ENCODE measurements around the gene TTC29. TPM values are rescaled to one million over a fixed set of nuclear protein-coding genes. Genes with fewer than 3 reads are reported as not detected.

The TTC29 gene
- total RNA-seq, 2 donors from 2014 or later: not detected

DNA sequence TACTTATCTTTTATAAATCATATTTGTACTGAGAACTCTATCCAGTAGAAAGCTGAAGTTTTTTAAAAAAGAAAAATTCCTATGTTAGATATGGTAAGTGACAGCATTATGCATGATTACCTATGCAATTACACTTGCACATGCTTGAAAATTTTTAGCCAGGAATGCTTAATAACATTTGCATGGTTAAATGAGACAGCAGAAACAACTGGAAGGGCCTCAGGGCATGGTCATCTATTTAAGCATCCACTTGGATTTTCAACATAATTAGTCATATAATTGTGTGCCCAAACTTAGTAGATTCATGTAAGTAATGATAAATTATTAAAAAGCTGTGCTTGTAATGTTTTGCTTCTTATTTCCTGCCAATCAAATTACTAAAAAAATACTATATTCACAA, 151.9 kb downstream of the TTC29 start:
- Histone ChIP-seq H3K4me1 (ENCODE audit: control insufficient read depth in 1 of 2, low read depth in 2 of 2) (no peaks in the 10 kb centered on the region), H3K27me3 (replicated peaks; ENCODE audit: insufficient read depth) (no peaks in the 10 kb centered on the region), H3K27ac (no peak overlapping the region), H3K36me3 (no peaks in the 10 kb centered on the region), H3K9me3 (no peaks in the 10 kb centered on the region), H3K4me3 (no peak overlapping the region)
- DNase-seq (ENCODE audit: low spot score) (no peak), ATAC-seq (ENCODE audit: insufficient number of reproducible peaks, low FRiP score, low read depth) (no peak)
- TF ChIP-seq CTCF (IDR thresholded peaks at IDR 0.05): no peak

DNA sequence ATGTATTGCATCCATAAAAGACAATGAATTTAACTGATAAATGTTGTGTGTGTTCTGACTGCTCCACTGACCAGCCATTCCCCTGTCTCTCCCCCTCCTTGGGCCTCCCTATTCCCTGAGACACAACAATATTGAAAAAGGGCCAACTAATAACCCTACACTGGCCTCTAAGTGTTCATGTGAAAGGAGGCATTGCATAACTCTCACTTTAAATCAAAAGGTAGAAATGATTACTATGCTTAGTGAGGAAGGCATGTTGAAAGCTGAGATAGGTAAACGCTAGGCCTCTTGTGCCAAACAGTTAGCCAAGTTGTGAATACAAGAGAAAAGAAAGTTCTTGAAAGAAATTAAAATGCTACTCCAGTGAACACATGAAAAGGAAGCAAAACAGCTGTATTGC, 154.2 kb downstream of the TTC29 start:
- Histone ChIP-seq H3K27ac (no peak overlapping the region), H3K4me3 (no peak overlapping the region), H3K36me3 (no peaks in the 10 kb centered on the region), H3K4me1 (ENCODE audit: control insufficient read depth in 1 of 2, low read depth in 2 of 2) (no peaks in the 10 kb centered on the region), H3K27me3 (replicated peaks; ENCODE audit: insufficient read depth) (no peaks in the 10 kb centered on the region), H3K9me3 (no peaks in the 10 kb centered on the region)
- DNase-seq (ENCODE audit: low spot score): no peak
- no peak for ATAC-seq (ENCODE audit: insufficient number of reproducible peaks, low FRiP score, low read depth)
- TF ChIP-seq CTCF (IDR thresholded peaks at IDR 0.05): no peak

GRCh38 chr4:146790515-146790914, 155.1 kb downstream of the TTC29 start:
- Histone ChIP-seq H3K4me1 (ENCODE audit: control insufficient read depth in 1 of 2, low read depth in 2 of 2) (no peaks in the 10 kb centered on the region), H3K36me3 (no peaks in the 10 kb centered on the region), H3K27me3 (replicated peaks; ENCODE audit: insufficient read depth) (no peaks in the 10 kb centered on the region), H3K4me3 (no peak overlapping the region), H3K27ac (no peak overlapping the region), H3K9me3 (no peaks in the 10 kb centered on the region)
- ATAC-seq (ENCODE audit: insufficient number of reproducible peaks, low FRiP score, low read depth) (no peak), DNase-seq (ENCODE audit: low spot score) (no peak)
- no peak for TF ChIP-seq CTCF (IDR thresholded peaks at IDR 0.05)

- Histone ChIP-seq H3K27ac (no peak overlapping the region), H3K4me1 (ENCODE audit: control insufficient read depth in 1 of 2, low read depth in 2 of 2) (no peaks in the 10 kb centered on the region), H3K9me3 (no peaks in the 10 kb centered on the region), H3K36me3 (no peaks in the 10 kb centered on the region), H3K4me3 (no peak overlapping the region), H3K27me3 (replicated peaks; ENCODE audit: insufficient read depth) (no peaks in the 10 kb centered on the region)
- DNase-seq (ENCODE audit: low spot score) (no peak), ATAC-seq (ENCODE audit: insufficient number of reproducible peaks, low FRiP score, low read depth) (no peak)
- TF ChIP-seq CTCF (IDR thresholded peaks at IDR 0.05): no peak
Measured at GRCh38 chr4:146787731-146788130, 157.9 kb downstream of the TTC29 start.

GRCh38 chr4:146776691-146777090, 169.0 kb downstream of the TTC29 start:
- H3K27me3 ChIP-seq (replicated peaks; ENCODE audit: insufficient read depth): no peaks in the 10 kb centered on the region
- no peak for DNase-seq (ENCODE audit: low spot score)
- no peak overlapping the region for H3K4me3 ChIP-seq
- no peak for TF ChIP-seq CTCF (IDR thresholded peaks at IDR 0.05)
- H3K27ac ChIP-seq: no peak overlapping the region
- no peaks in the 10 kb centered on the region for H3K4me1 ChIP-seq (ENCODE audit: control insufficient read depth in 1 of 2, low read depth in 2 of 2)
- H3K9me3 ChIP-seq: no peaks in the 10 kb centered on the region
- H3K36me3 ChIP-seq: no peaks in the 10 kb centered on the region
- no peak for ATAC-seq (ENCODE audit: insufficient number of reproducible peaks, low FRiP score, low read depth)

Data from thoracic aorta (tissue), 2 donors.